ENCODE measurements around the gene PDE8A. TPM values are rescaled to one million over a fixed set of nuclear protein-coding genes. Genes with fewer than 3 reads are reported as not detected.
A peak's percentile ranks its signal among the peaks of the same experiment; 100 is the strongest.

PDE8A gene
- total RNA-seq, 1 donor from 2014 or later: 71.4 TPM

- DNase-seq (ENCODE audit: low spot score) (no peak), ATAC-seq (no peak)
- intact Hi-C loops (cut with DNase I): no loop called here
Observed at GRCh38 chr15:85104584-85104983, 122.9 kb downstream of the PDE8A start.

- no peak for ATAC-seq
- intact Hi-C loops (cut with DNase I): no loop called here
- DNase-seq (ENCODE audit: low spot score): no peak
Observed at GRCh38 chr15:85108136-85108535, 126.5 kb downstream of the PDE8A start.

GRCh38 chr15:85109333-85109732 is 127.7 kb downstream of the PDE8A start:
- intact Hi-C loops (cut with DNase I): no loop called here
- no peak for DNase-seq (ENCODE audit: low spot score)
- no peak for ATAC-seq

GRCh38 chr15:85112997-85113396 is 131.3 kb downstream of the PDE8A start:
- intact Hi-C loops (cut with DNase I): no loop called here
- DNase-seq (ENCODE audit: low spot score) (no peak), ATAC-seq (peak; percentile 36)

- intact Hi-C loops (cut with DNase I): no loop called here
- DNase-seq (ENCODE audit: low spot score) (no peak), ATAC-seq (no peak)
Observed at GRCh38 chr15:85114886-85115285, 133.2 kb downstream of the PDE8A start.

- intact Hi-C loops (cut with DNase I): no loop called here
Observed at GRCh38 chr15:85116066-85116465, 134.4 kb downstream of the PDE8A start.

GRCh38 chr15:85116494-85116893 is 134.8 kb downstream of the PDE8A start:
- no peak for ATAC-seq
- DNase-seq (ENCODE audit: low spot score): no peak
- intact Hi-C loops (cut with DNase I): no loop called here

More at GRCh38 chr15:85116066-85116465, 134.4 kb downstream of the PDE8A start:
- ATAC-seq (no peak), DNase-seq (ENCODE audit: low spot score) (no peak)

GRCh38 chr15:85116925-85117646 is 135.4 kb downstream of the PDE8A start:
- DNase-seq (ENCODE audit: low spot score): no peak
- no peak for ATAC-seq
- intact Hi-C loops (cut with DNase I): no loop called here

GRCh38 chr15:85118173-85118572 is 136.5 kb downstream of the PDE8A start:
- DNase-seq (ENCODE audit: low spot score): no peak
- ATAC-seq: no peak
- intact Hi-C loops (cut with DNase I): no loop called here

- no peak for ATAC-seq
- intact Hi-C loops (cut with DNase I): no loop called here
- DNase-seq (ENCODE audit: low spot score): no peak
Observed at GRCh38 chr15:85118581-85118980, 136.9 kb downstream of the PDE8A start.

GRCh38 chr15:85120351-85121113 is 138.9 kb downstream of the PDE8A start:
- intact Hi-C loops (cut with DNase I): no loop called here
- ATAC-seq: no peak
- no peak for DNase-seq (ENCODE audit: low spot score)

GRCh38 chr15:85124173-85124572 is 142.5 kb downstream of the PDE8A start:
- intact Hi-C loops (cut with DNase I): no loop called here
- DNase-seq (ENCODE audit: low spot score) (no peak), ATAC-seq (no peak)

GRCh38 chr15:85125056-85125661 is 143.5 kb downstream of the PDE8A start:
- ATAC-seq (peak; percentile 13), DNase-seq (ENCODE audit: low spot score) (no peak)
- intact Hi-C loops (cut with DNase I): no loop called here

- no peak for ATAC-seq
- no peak for DNase-seq (ENCODE audit: low spot score)
- intact Hi-C loops (cut with DNase I): no loop called here
Observed at GRCh38 chr15:85128621-85129020, 147.0 kb downstream of the PDE8A start.

GRCh38 chr15:85129881-85130280 is 148.2 kb downstream of the PDE8A start:
- DNase-seq (ENCODE audit: low spot score) (no peak), ATAC-seq (no peak)
- intact Hi-C loops (cut with DNase I): no loop called here

GRCh38 chr15:85131915-85132314 is 150.3 kb downstream of the PDE8A start:
- ATAC-seq: no peak
- no peak for DNase-seq (ENCODE audit: low spot score)
- intact Hi-C loops (cut with DNase I): no loop called here

GRCh38 chr15:85133709-85134108 is 152.1 kb downstream of the PDE8A start:
- ATAC-seq: no peak
- DNase-seq (ENCODE audit: low spot score): no peak
- intact Hi-C loops (cut with DNase I): no loop called here

- DNase-seq (ENCODE audit: low spot score) (no peak), ATAC-seq (no peak)
- intact Hi-C loops (cut with DNase I): no loop called here
Observed at GRCh38 chr15:85137489-85138168, 156.0 kb downstream of the PDE8A start.

- ATAC-seq: no peak
- intact Hi-C loops (cut with DNase I): no loop called here
Observed at GRCh38 chr15:85139391-85139790, 157.7 kb downstream of the PDE8A start.

GRCh38 chr15:85141726-85142125 is 160.1 kb downstream of the PDE8A start:
- DNase-seq (ENCODE audit: low spot score) (no peak), ATAC-seq (no peak)
- intact Hi-C loops (cut with DNase I): no loop called here

More at GRCh38 chr15:85139391-85139790, 157.7 kb downstream of the PDE8A start:
- DNase-seq (ENCODE audit: low spot score): no peak

Data from sciatic nerve (tissue), 2 donors.